ENCODE data around the gene TGM3. TPM values are rescaled to one million over a fixed set of nuclear protein-coding genes. Genes with fewer than 3 reads are reported as not detected.

TGM3 gene
- polyA plus RNA-seq, 1 donor (not counting 4 experiments of a cell fraction or from before 2014, with no cell fraction given) = 0.08 TPM

GRCh38 chr20:2350606-2351005 is 54.8 kb downstream of the TGM3 start:
- dilution Hi-C loops (cut with MboI; ENCODE audit: extremely low pct_ligation_motif_present, low sequenced_read_pairs) = no loop called here
- no peak for FAIRE-seq
- H3K9ac ChIP-seq (ENCODE audit: control insufficient read depth, extremely low read depth, insufficient read depth, low read length) = no peak overlapping the region

GRCh38 chr20:2353231-2353630 is 57.4 kb downstream of the TGM3 start:
- Histone ChIP-seq H3K27me3 (ENCODE audit: control insufficient read depth, extremely low read depth, insufficient read depth, low read length) (peaks cover 4% of the 10 kb centered on the region), H2AFZ (ENCODE audit: control insufficient read depth, low read length) (no peak overlapping the region), H3K4me3 (ENCODE audit: control insufficient read depth in 2 of 3, extremely low read depth in 1 of 3, insufficient read depth in 2 of 3, low read depth in 1 of 3, low read length in 3 of 3) (no peak overlapping the region), H3K79me2 (ENCODE audit: control insufficient read depth, insufficient read depth, low read length) (no peaks in the 10 kb centered on the region), H3K36me3 (ENCODE audit: control insufficient read depth in 2 of 2, extremely low read depth in 1 of 2, insufficient read depth in 2 of 2, low read length in 2 of 2) (no peaks in the 10 kb centered on the region), H3K4me2 (ENCODE audit: control insufficient read depth, extremely low read depth, insufficient read depth, low read depth, low read length) (no peak overlapping the region), H4K20me1 (ENCODE audit: control insufficient read depth, extremely low read depth, insufficient read depth, low read length) (no peaks in the 10 kb centered on the region), H3K9me1 (ENCODE audit: control insufficient read depth, extremely low read depth, insufficient read depth, low read length) (no peaks in the 10 kb centered on the region), H3K9me3 (ENCODE audit: control insufficient read depth, low read depth, low read length) (no peaks in the 10 kb centered on the region), H3K27ac (ENCODE audit: control insufficient read depth, insufficient read depth, low read length) (no peak overlapping the region), H3K9ac (ENCODE audit: control insufficient read depth, extremely low read depth, insufficient read depth, low read length) (no peak overlapping the region), H3K4me1 (ENCODE audit: control insufficient read depth, extremely low read depth, insufficient read depth, low read length) (peaks cover 15% of the 10 kb centered on the region)
- no peak for TF ChIP-seq EZH2 (IDR thresholded peaks at IDR 0.05; ENCODE audit: low read length)
- no peak for TF ChIP-seq CTCF (optimal IDR thresholded peaks at IDR 0.05 in 1 of 3, IDR thresholded peaks at IDR 0.05 in 1 of 3, conservative IDR thresholded peaks at IDR 0.05 in 1 of 3; ENCODE audit: extremely low read depth in 1 of 3, insufficient read depth in 2 of 3, low read length in 3 of 3)
- dilution Hi-C loops (cut with MboI; ENCODE audit: extremely low pct_ligation_motif_present, low sequenced_read_pairs) = no loop called here
- FAIRE-seq (no peak), DNase-seq (ENCODE audit: low read depth, low spot score) (no peak)

More at GRCh38 chr20:2350606-2351005, 54.8 kb downstream of the TGM3 start:
- Histone ChIP-seq H4K20me1 (ENCODE audit: control insufficient read depth, extremely low read depth, insufficient read depth, low read length) (no peaks in the 10 kb centered on the region), H3K27ac (ENCODE audit: control insufficient read depth, insufficient read depth, low read length) (no peak overlapping the region), H3K4me1 (ENCODE audit: control insufficient read depth, extremely low read depth, insufficient read depth, low read length) (peaks cover 4% of the 10 kb centered on the region), H3K4me2 (ENCODE audit: control insufficient read depth, extremely low read depth, insufficient read depth, low read depth, low read length) (no peak overlapping the region), H3K79me2 (ENCODE audit: control insufficient read depth, insufficient read depth, low read length) (no peaks in the 10 kb centered on the region), H3K27me3 (ENCODE audit: control insufficient read depth, extremely low read depth, insufficient read depth, low read length) (peaks cover 4% of the 10 kb centered on the region), H3K36me3 (ENCODE audit: control insufficient read depth in 2 of 2, extremely low read depth in 1 of 2, insufficient read depth in 2 of 2, low read length in 2 of 2) (no peaks in the 10 kb centered on the region), H3K9me3 (ENCODE audit: control insufficient read depth, low read depth, low read length) (no peaks in the 10 kb centered on the region), H2AFZ (ENCODE audit: control insufficient read depth, low read length) (no peak overlapping the region), H3K9me1 (ENCODE audit: control insufficient read depth, extremely low read depth, insufficient read depth, low read length) (no peaks in the 10 kb centered on the region), H3K4me3 (ENCODE audit: control insufficient read depth in 2 of 3, extremely low read depth in 1 of 3, insufficient read depth in 2 of 3, low read depth in 1 of 3, low read length in 3 of 3) (no peak overlapping the region)
- DNase-seq (ENCODE audit: low read depth, low spot score) = no peak
- TF ChIP-seq EZH2 (IDR thresholded peaks at IDR 0.05; ENCODE audit: low read length) = no peak

GRCh38 chr20:2357114-2357513 is 61.3 kb downstream of the TGM3 start:
- Histone ChIP-seq H3K27me3 (ENCODE audit: control insufficient read depth, extremely low read depth, insufficient read depth, low read length) (no peaks in the 10 kb centered on the region), H3K36me3 (ENCODE audit: control insufficient read depth in 2 of 2, extremely low read depth in 1 of 2, insufficient read depth in 2 of 2, low read length in 2 of 2) (no peaks in the 10 kb centered on the region), H4K20me1 (ENCODE audit: control insufficient read depth, extremely low read depth, insufficient read depth, low read length) (no peaks in the 10 kb centered on the region), H3K4me3 (ENCODE audit: control insufficient read depth in 2 of 3, extremely low read depth in 1 of 3, insufficient read depth in 2 of 3, low read depth in 1 of 3, low read length in 3 of 3) (no peak overlapping the region), H2AFZ (ENCODE audit: control insufficient read depth, low read length) (no peak overlapping the region), H3K4me2 (ENCODE audit: control insufficient read depth, extremely low read depth, insufficient read depth, low read depth, low read length) (peak overlapping the region; percentile 16), H3K9me3 (ENCODE audit: control insufficient read depth, low read depth, low read length) (no peaks in the 10 kb centered on the region), H3K27ac (ENCODE audit: control insufficient read depth, insufficient read depth, low read length) (peak overlapping the region; percentile 16), H3K79me2 (ENCODE audit: control insufficient read depth, insufficient read depth, low read length) (no peaks in the 10 kb centered on the region), H3K4me1 (ENCODE audit: control insufficient read depth, extremely low read depth, insufficient read depth, low read length) (peaks cover 15% of the 10 kb centered on the region), H3K9me1 (ENCODE audit: control insufficient read depth, extremely low read depth, insufficient read depth, low read length) (no peaks in the 10 kb centered on the region), H3K9ac (ENCODE audit: control insufficient read depth, extremely low read depth, insufficient read depth, low read length) (no peak overlapping the region)
- dilution Hi-C loops (cut with MboI; ENCODE audit: extremely low pct_ligation_motif_present, low sequenced_read_pairs) = no loop called here
- DNase-seq (ENCODE audit: low read depth, low spot score) (no peak), FAIRE-seq (no peak)
- TF ChIP-seq EZH2 (IDR thresholded peaks at IDR 0.05; ENCODE audit: low read length) = no peak
- no peak for TF ChIP-seq CTCF (optimal IDR thresholded peaks at IDR 0.05 in 1 of 3, IDR thresholded peaks at IDR 0.05 in 1 of 3, conservative IDR thresholded peaks at IDR 0.05 in 1 of 3; ENCODE audit: extremely low read depth in 1 of 3, insufficient read depth in 2 of 3, low read length in 3 of 3)
